Suprapubic skin (tissue), 4 donors: ENCODE results near the gene ARHGEF1. TPM values are rescaled to one million over a fixed set of nuclear protein-coding genes. Genes with fewer than 3 reads are reported as not detected.
A peak's percentile ranks its signal among the peaks of the same experiment; 100 is the strongest.
"Not testable (repeated sequence)": the region's sequence is repeated elsewhere in the genome, so short reads cannot be mapped to it uniquely, and the experiment has no call there.

Experiments
- DNase-seq, 2 donors: peaks; one replicate each; pipeline ENCODE4 v3.0.0-alpha.2; 2019; ENCODE audit warnings: low spot score in 2 of 2
- H3K27ac ChIP-seq: fragments of 200-600 bp; sonication (generic); one replicate; pipeline ENCODE4 v1.5.1; 2019
- H3K27me3 ChIP-seq: fragments of 200-600 bp; sonication (generic); one replicate; pipeline ENCODE4 v1.5.1; 2019
- H3K36me3 ChIP-seq: fragments of 200-600 bp; sonication (generic); one replicate; pipeline ENCODE4 v1.5.1; 2019
- H3K4me1 ChIP-seq: fragments of 200-600 bp; sonication (generic); one replicate; pipeline ENCODE4 v1.5.1; 2019
- H3K4me3 ChIP-seq: fragments of 200-600 bp; sonication (generic); one replicate; pipeline ENCODE4 v1.5.1; 2019; ENCODE audit warnings: mild to moderate bottlenecking
- H3K9me3 ChIP-seq: fragments of 200-600 bp; sonication (generic); one replicate; pipeline ENCODE4 v1.5.1; 2019
- CTCF ChIP-seq, 2 donors: fragments of 200-600 bp in 1 of 2; fragments of 450-650 bp in 1 of 2; sonication (generic) in 1 of 2; IDR thresholded peaks; one replicate each; pipeline ENCODE4 v1.5.1; 2016 to 2019; ENCODE audit warnings: antibody characterized with exemption in 2 of 2, mild to moderate bottlenecking in 1 of 2, moderate library complexity in 1 of 2
- EP300 ChIP-seq: sonication (generic); formaldehyde crosslinking; IDR thresholded peaks from one replicate; pipeline ENCODE4 v1.6.1; 2017; ENCODE audit warnings: antibody characterized with exemption
- POLR2A ChIP-seq, 2 donors: fragments of 450-650 bp; IDR thresholded peaks; one replicate each; pipeline ENCODE4 v1.6.1; 2017; ENCODE audit warnings: antibody characterized with exemption in 2 of 2, mild to moderate bottlenecking in 2 of 2, moderate library complexity in 2 of 2
- POLR2AphosphoS5 ChIP-seq, 3 donors: sonication (generic); formaldehyde crosslinking; IDR thresholded peaks; one replicate each; pipeline ENCODE4 v1.6.1; 2017; ENCODE audit warnings: antibody characterized with exemption in 3 of 3
- WGBS: methylation state at CpG from one replicate; pipeline ENCODE4 v1.1.5; 2018; 5-methylcytosine and 5-hydroxymethylcytosine counted together
- total RNA-seq, 4 donors: library from RNA; depleted of rRNA; stranded (reverse); fragments of >200 nt; gene quantifications; one replicate each; pipeline ENCODE4 v1.1.0, GENCODE V29; 2016

The ARHGEF1 gene
- total RNA-seq, 4 donors from 2014 or later: 61.0 to 173 (median 72.1) TPM

- TF ChIP-seq CTCF (IDR thresholded peaks at IDR 0.05): peak; percentile 38 to 65
- TF ChIP-seq POLR2A (IDR thresholded peaks at IDR 0.05): no peak
- no peak for TF ChIP-seq EP300
- TF ChIP-seq POLR2AphosphoS5 (IDR thresholded peaks at IDR 0.05): no peak
- no peak overlapping the region for H3K27ac ChIP-seq
- WGBS: 58% methylated on average over 14 of the region's 18 CpGs
- no peak for DNase-seq
- peaks cover 23% of the 10 kb centered on the region for H3K4me1 ChIP-seq
- no peaks in the 10 kb centered on the region for H3K9me3 ChIP-seq
- no peaks in the 10 kb centered on the region for H3K27me3 ChIP-seq
- H3K36me3 ChIP-seq: peaks cover 41% of the 10 kb centered on the region
- H3K4me3 ChIP-seq: no peak overlapping the region
These were observed 10.0 kb upstream of the ARHGEF1 start for GRCh38 chr19:41872775-41873647.

GRCh38 chr19:41875973-41876372 is 7.0 kb upstream of the ARHGEF1 start:
- peaks cover 15% of the 10 kb centered on the region for H3K36me3 ChIP-seq
- H3K27ac ChIP-seq, H3K4me3 ChIP-seq, H3K9me3 ChIP-seq, H3K27me3 ChIP-seq, DNase-seq, H3K4me1 ChIP-seq: not testable (repeated sequence)
- 89% methylated on average over 3 of the region's 3 CpGs for WGBS

GRCh38 chr19:41876847-41877832 is 5.8 kb upstream of the ARHGEF1 start, which contains the start of gene CD79A:
Gene CD79A, plus strand, starts transcription at chr19:41877279. Its CDS starts 26 bp downstream, at chr19:41877305.
- TF ChIP-seq EP300 (no peak), POLR2A (IDR thresholded peaks at IDR 0.05) (no peak), CTCF (IDR thresholded peaks at IDR 0.05) (no peak), POLR2AphosphoS5 (IDR thresholded peaks at IDR 0.05) (no peak)
- no peak within 1 kb of the TSS for H3K4me3 ChIP-seq

GRCh38 chr19:41877916-41878905 is 4.8 kb upstream of the ARHGEF1 start:
- no peaks in the 10 kb centered on the region for H3K9me3 ChIP-seq
- no peak for TF ChIP-seq CTCF (IDR thresholded peaks at IDR 0.05)
- TF ChIP-seq POLR2A (IDR thresholded peaks at IDR 0.05): no peak
- TF ChIP-seq EP300: no peak
- TF ChIP-seq POLR2AphosphoS5 (IDR thresholded peaks at IDR 0.05): no peak
- H3K27ac ChIP-seq: no peak overlapping the region
- DNase-seq: no peak
- H3K36me3 ChIP-seq: no peaks in the 10 kb centered on the region
- no peaks in the 10 kb centered on the region for H3K27me3 ChIP-seq
- H3K4me1 ChIP-seq: peaks cover 8% of the 10 kb centered on the region
- H3K4me3 ChIP-seq: no peak overlapping the region
- 72% methylated on average over 17 of the region's 17 CpGs for WGBS

More at GRCh38 chr19:41876847-41877832, 5.8 kb upstream of the ARHGEF1 start, which contains the start of gene CD79A:
- Histone ChIP-seq H3K4me1 (peaks cover under 1% of the 10 kb centered on the region), H3K9me3 (no peaks in the 10 kb centered on the region), H3K27ac (no peak within 1 kb of the TSS), H3K27me3 (no peaks in the 10 kb centered on the region), H3K36me3 (peaks cover 4% of the 10 kb centered on the region)
- 79% methylated on average over 7 of the region's 9 CpGs for WGBS
- no peak for DNase-seq

- no peak overlapping the region for H3K27ac ChIP-seq
- TF ChIP-seq POLR2A (IDR thresholded peaks at IDR 0.05) (no peak), EP300 (no peak)
- no peaks in the 10 kb centered on the region for H3K9me3 ChIP-seq
- no peaks in the 10 kb centered on the region for H3K36me3 ChIP-seq
- peaks cover 8% of the 10 kb centered on the region for H3K4me1 ChIP-seq
- no peak overlapping the region for H3K4me3 ChIP-seq
- DNase-seq: no peak
- WGBS: 84% methylated on average over 15 of the region's 21 CpGs
- H3K27me3 ChIP-seq: no peaks in the 10 kb centered on the region
These were observed 3.9 kb upstream of the ARHGEF1 start for GRCh38 chr19:41879080-41879479.
